ENCODE measurements around the gene LRP6. TPM values are rescaled to one million over a fixed set of nuclear protein-coding genes. Genes with fewer than 3 reads are reported as not detected.

The LRP6 gene
- total RNA-seq, 1 experiment from 2014 or later = 44.6 TPM

- H3K4me3 ChIP-seq (ENCODE audit: insufficient read depth, low read depth, low read length) = no peak overlapping the region
- no peaks in the 10 kb centered on the region for H3K27me3 ChIP-seq (ENCODE audit: control insufficient read depth, insufficient read depth, low read length)
- H3K36me3 ChIP-seq (replicated peaks; ENCODE audit: control insufficient read depth, insufficient read depth, low read length) = no peaks in the 10 kb centered on the region; the same call in none of the 2 replicates
- no peak for DNase-seq
Measured at GRCh38 chr12:12244341-12244740, 22.5 kb downstream of the LRP6 start.

GRCh38 chr12:12240662-12241340 is 26.0 kb downstream of the LRP6 start:
- Histone ChIP-seq H3K36me3 (replicated peaks; ENCODE audit: control insufficient read depth, insufficient read depth, low read length) (no peaks in the 10 kb centered on the region; the same call in none of the 2 replicates), H3K27me3 (ENCODE audit: control insufficient read depth, insufficient read depth, low read length) (no peaks in the 10 kb centered on the region), H3K4me3 (ENCODE audit: insufficient read depth, low read depth, low read length) (no peak overlapping the region)
- no peak for DNase-seq

- no peak for DNase-seq
- no peaks in the 10 kb centered on the region; the same call in none of the 2 replicates for H3K36me3 ChIP-seq (replicated peaks; ENCODE audit: control insufficient read depth, insufficient read depth, low read length)
- H3K4me3 ChIP-seq (ENCODE audit: insufficient read depth, low read depth, low read length) = no peak overlapping the region
- H3K27me3 ChIP-seq (ENCODE audit: control insufficient read depth, insufficient read depth, low read length) = no peaks in the 10 kb centered on the region
Measured at GRCh38 chr12:12239127-12239526, 27.7 kb downstream of the LRP6 start.

- Histone ChIP-seq H3K36me3 (replicated peaks; ENCODE audit: control insufficient read depth, insufficient read depth, low read length) (no peaks in the 10 kb centered on the region; the same call in 1 of the 2 replicates), H3K27me3 (ENCODE audit: control insufficient read depth, insufficient read depth, low read length) (no peaks in the 10 kb centered on the region), H3K4me3 (ENCODE audit: insufficient read depth, low read depth, low read length) (no peak overlapping the region)
- DNase-seq = no peak
Measured at GRCh38 chr12:12238605-12239004, 28.2 kb downstream of the LRP6 start.

GRCh38 chr12:12236896-12237295 is 29.9 kb downstream of the LRP6 start:
- no peaks in the 10 kb centered on the region for H3K27me3 ChIP-seq (ENCODE audit: control insufficient read depth, insufficient read depth, low read length)
- H3K4me3 ChIP-seq (ENCODE audit: insufficient read depth, low read depth, low read length) = no peak overlapping the region
- H3K36me3 ChIP-seq (replicated peaks; ENCODE audit: control insufficient read depth, insufficient read depth, low read length) = no peaks in the 10 kb centered on the region
- no peak for DNase-seq

- DNase-seq = no peak
- Histone ChIP-seq H3K27me3 (ENCODE audit: control insufficient read depth, insufficient read depth, low read length) (no peaks in the 10 kb centered on the region), H3K36me3 (replicated peaks; ENCODE audit: control insufficient read depth, insufficient read depth, low read length) (no peaks in the 10 kb centered on the region), H3K4me3 (ENCODE audit: insufficient read depth, low read depth, low read length) (no peak overlapping the region)
Measured at GRCh38 chr12:12230275-12230674, 36.6 kb downstream of the LRP6 start.

GRCh38 chr12:12229556-12230092 is 37.2 kb downstream of the LRP6 start:
- Histone ChIP-seq H3K36me3 (replicated peaks; ENCODE audit: control insufficient read depth, insufficient read depth, low read length) (no peaks in the 10 kb centered on the region), H3K4me3 (ENCODE audit: insufficient read depth, low read depth, low read length) (no peak overlapping the region), H3K27me3 (ENCODE audit: control insufficient read depth, insufficient read depth, low read length) (no peaks in the 10 kb centered on the region)
- no peak for DNase-seq

- H3K4me3 ChIP-seq (ENCODE audit: insufficient read depth, low read depth, low read length) = no peak overlapping the region
- H3K36me3 ChIP-seq (replicated peaks; ENCODE audit: control insufficient read depth, insufficient read depth, low read length) = no peaks in the 10 kb centered on the region
- DNase-seq = no peak
- no peaks in the 10 kb centered on the region for H3K27me3 ChIP-seq (ENCODE audit: control insufficient read depth, insufficient read depth, low read length)
Measured at GRCh38 chr12:12228402-12228801, 38.4 kb downstream of the LRP6 start.

- DNase-seq = no peak
- Histone ChIP-seq H3K27me3 (ENCODE audit: control insufficient read depth, insufficient read depth, low read length) (no peaks in the 10 kb centered on the region), H3K4me3 (ENCODE audit: insufficient read depth, low read depth, low read length) (no peak overlapping the region), H3K36me3 (replicated peaks; ENCODE audit: control insufficient read depth, insufficient read depth, low read length) (no peaks in the 10 kb centered on the region)
Measured at GRCh38 chr12:12226187-12226586, 40.7 kb downstream of the LRP6 start.

GRCh38 chr12:12224240-12224940 is 42.5 kb downstream of the LRP6 start:
- Histone ChIP-seq H3K4me3 (ENCODE audit: insufficient read depth, low read depth, low read length) (no peak overlapping the region), H3K36me3 (replicated peaks; ENCODE audit: control insufficient read depth, insufficient read depth, low read length) (no peaks in the 10 kb centered on the region), H3K27me3 (ENCODE audit: control insufficient read depth, insufficient read depth, low read length) (no peaks in the 10 kb centered on the region)
- no peak for DNase-seq

- no peak for DNase-seq
- H3K36me3 ChIP-seq (replicated peaks; ENCODE audit: control insufficient read depth, insufficient read depth, low read length) = no peaks in the 10 kb centered on the region
- no peaks in the 10 kb centered on the region for H3K27me3 ChIP-seq (ENCODE audit: control insufficient read depth, insufficient read depth, low read length)
- H3K4me3 ChIP-seq (ENCODE audit: insufficient read depth, low read depth, low read length) = no peak overlapping the region
Measured at GRCh38 chr12:12221560-12221959, 45.3 kb downstream of the LRP6 start.

- Histone ChIP-seq H3K27me3 (ENCODE audit: control insufficient read depth, insufficient read depth, low read length) (no peaks in the 10 kb centered on the region), H3K4me3 (ENCODE audit: insufficient read depth, low read depth, low read length) (no peak overlapping the region), H3K36me3 (replicated peaks; ENCODE audit: control insufficient read depth, insufficient read depth, low read length) (no peaks in the 10 kb centered on the region)
- DNase-seq = no peak
Measured at GRCh38 chr12:12219664-12220063, 47.2 kb downstream of the LRP6 start.

GRCh38 chr12:12217018-12217359 is 49.9 kb downstream of the LRP6 start:
- H3K4me3 ChIP-seq (ENCODE audit: insufficient read depth, low read depth, low read length) = no peak overlapping the region
- DNase-seq = no peak
- no peaks in the 10 kb centered on the region for H3K27me3 ChIP-seq (ENCODE audit: control insufficient read depth, insufficient read depth, low read length)
- no peaks in the 10 kb centered on the region for H3K36me3 ChIP-seq (replicated peaks; ENCODE audit: control insufficient read depth, insufficient read depth, low read length)

- Histone ChIP-seq H3K4me3 (ENCODE audit: insufficient read depth, low read depth, low read length) (no peak overlapping the region), H3K36me3 (replicated peaks; ENCODE audit: control insufficient read depth, insufficient read depth, low read length) (no peaks in the 10 kb centered on the region), H3K27me3 (ENCODE audit: control insufficient read depth, insufficient read depth, low read length) (no peaks in the 10 kb centered on the region)
- DNase-seq = no peak
Measured at GRCh38 chr12:12216349-12217017, 50.4 kb downstream of the LRP6 start.

GRCh38 chr12:12214635-12215131 is 52.2 kb downstream of the LRP6 start:
- no peak for DNase-seq
- Histone ChIP-seq H3K4me3 (ENCODE audit: insufficient read depth, low read depth, low read length) (no peak overlapping the region), H3K36me3 (replicated peaks; ENCODE audit: control insufficient read depth, insufficient read depth, low read length) (no peaks in the 10 kb centered on the region), H3K27me3 (ENCODE audit: control insufficient read depth, insufficient read depth, low read length) (no peaks in the 10 kb centered on the region)

Data from H7 (cell line).